Activated T-helper 1 cell treated with anti-CD3 and anti-CD28 coated beads, Interleukin-12 subunit alpha, Interleukin-12 subunit beta, Interleukin-2, Interleukin-4 antibody, amounts not matched to agents 30 ng/mL and 10 ng/mL and 1 ng/mL, durations not matched to agents 14 hours and 24 hours and 36 hours (primary cell): ENCODE measurements around the gene VSIG8. TPM values are rescaled to one million over a fixed set of nuclear protein-coding genes. Genes with fewer than 3 reads are reported as not detected.

Source experiments
- DNase-seq: peaks from one replicate; pipeline ENCODE4 v3.0.0; 2021; ENCODE audit warnings: low spot score
- H3K27ac Mint-ChIP-seq: one replicate; pipeline ENCODE4 v1.8.0; 2021; ENCODE audit warnings: mild to moderate bottlenecking, mixed read lengths
- H3K27me3 Mint-ChIP-seq: one replicate; pipeline ENCODE4 v1.8.0; 2022; ENCODE audit warnings: mild to moderate bottlenecking, moderate library complexity, mixed read lengths; ENCODE audit not compliant: insufficient read depth
- H3K36me3 Mint-ChIP-seq: one replicate; pipeline ENCODE4 v1.8.0; 2021; ENCODE audit warnings: low read depth, mixed read lengths
- H3K4me1 Mint-ChIP-seq: one replicate; pipeline ENCODE4 v1.8.0; 2021; ENCODE audit warnings: low read depth, mixed read lengths
- H3K4me3 Mint-ChIP-seq: one replicate; pipeline ENCODE4 v1.8.0; 2021; ENCODE audit warnings: mild to moderate bottlenecking, moderate library complexity, mixed read lengths
- H3K9me3 Mint-ChIP-seq: one replicate; pipeline ENCODE4 v1.8.0; 2021; ENCODE audit warnings: mixed read lengths
- intact Hi-C: fragments of 100-400 bp; cut with micrococcal nuclease; formaldehyde crosslinking; loops from one replicate; pipeline ENCODE4 v1.15.1; 2024
- total RNA-seq: library from RNA; stranded (reverse); gene quantifications from 2 replicates; pipeline ENCODE4 v1.2.3, GENCODE V29; 2022

Gene VSIG8
- total RNA-seq, 1 donor from 2014 or later, result not detected

GRCh38 chr1:159879977-159880376, 17.5 kb upstream of the VSIG8 start:
- Mint-ChIP-seq H3K36me3 (no peaks in the 10 kb centered on the region), H3K27me3 (peaks cover 6% of the 10 kb centered on the region), H3K27ac (no peak overlapping the region), H3K9me3 (no peaks in the 10 kb centered on the region), H3K4me3 (no peak overlapping the region), H3K4me1 (no peaks in the 10 kb centered on the region)
- DNase-seq, result no peak
- intact Hi-C loops, result no loop called here

DNA sequence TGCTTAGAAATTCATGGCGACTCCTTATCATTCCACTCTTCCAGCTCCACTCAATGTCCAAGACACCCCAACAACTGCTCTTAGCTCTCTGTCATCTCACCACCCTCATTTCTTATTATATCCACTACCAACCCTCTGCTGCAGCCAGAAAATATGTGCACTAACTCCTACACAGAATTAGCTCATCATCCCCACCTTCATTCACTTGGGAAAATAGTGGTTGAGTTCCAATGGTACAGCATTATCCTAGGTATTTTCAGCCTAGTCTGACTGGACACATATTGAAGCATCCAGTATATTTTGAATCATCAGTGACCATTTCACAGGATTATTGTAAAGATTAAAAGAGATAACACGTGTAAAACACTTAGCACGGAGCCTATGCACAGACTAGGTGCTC, 16.7 kb upstream of the VSIG8 start:
- H3K27me3 Mint-ChIP-seq, result peaks cover 3% of the 10 kb centered on the region
- intact Hi-C loops, result no loop called here
- H3K4me1 Mint-ChIP-seq, result no peaks in the 10 kb centered on the region

DNA sequence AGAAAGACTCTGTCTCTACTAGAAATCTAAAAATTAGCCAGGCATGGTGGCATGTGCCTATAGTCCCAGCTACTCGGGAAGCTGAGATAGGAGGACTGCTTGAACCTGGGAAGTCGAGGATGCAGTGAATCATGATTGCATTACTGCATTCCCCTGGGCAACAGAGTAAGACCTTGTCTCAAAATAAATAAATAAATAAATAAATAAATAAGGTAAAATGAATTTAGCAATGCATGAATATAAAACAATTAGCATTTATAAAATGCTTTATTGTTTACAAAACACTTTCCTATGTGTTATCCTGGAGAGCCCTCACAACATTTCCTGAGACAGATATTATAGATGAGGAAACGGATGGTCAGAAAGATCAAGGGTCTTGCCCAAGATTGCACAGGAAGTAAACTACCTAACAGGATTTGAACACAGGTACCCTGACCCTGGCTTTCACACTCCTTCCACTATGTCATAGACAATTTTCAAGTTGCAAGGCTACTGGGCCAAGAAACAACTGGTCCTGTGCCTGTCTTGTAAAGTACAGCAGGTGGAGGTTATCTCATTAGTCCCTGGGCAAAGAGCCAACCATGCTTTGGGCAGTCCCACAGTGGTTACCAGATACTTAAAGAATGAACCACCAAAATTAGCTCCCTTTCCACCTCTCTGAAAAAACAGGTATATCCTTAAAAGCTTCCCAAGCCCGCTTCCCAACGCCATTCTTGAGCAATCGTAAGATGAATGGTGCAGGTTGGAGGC, 15.4 kb upstream of the VSIG8 start:
- no peak for DNase-seq
- H3K27me3 Mint-ChIP-seq, result peaks cover 3% of the 10 kb centered on the region
- no peaks in the 10 kb centered on the region for H3K9me3 Mint-ChIP-seq
- no peak overlapping the region for H3K27ac Mint-ChIP-seq
- no peaks in the 10 kb centered on the region for H3K36me3 Mint-ChIP-seq
- intact Hi-C loops, result no loop called here
- no peaks in the 10 kb centered on the region for H3K4me1 Mint-ChIP-seq
- H3K4me3 Mint-ChIP-seq, result no peak overlapping the region

More for the DNA sequence above, 16.7 kb upstream of the VSIG8 start:
- Mint-ChIP-seq H3K27ac (no peak overlapping the region), H3K36me3 (no peaks in the 10 kb centered on the region), H3K4me3 (no peak overlapping the region), H3K9me3 (no peaks in the 10 kb centered on the region)
- no peak for DNase-seq

DNA sequence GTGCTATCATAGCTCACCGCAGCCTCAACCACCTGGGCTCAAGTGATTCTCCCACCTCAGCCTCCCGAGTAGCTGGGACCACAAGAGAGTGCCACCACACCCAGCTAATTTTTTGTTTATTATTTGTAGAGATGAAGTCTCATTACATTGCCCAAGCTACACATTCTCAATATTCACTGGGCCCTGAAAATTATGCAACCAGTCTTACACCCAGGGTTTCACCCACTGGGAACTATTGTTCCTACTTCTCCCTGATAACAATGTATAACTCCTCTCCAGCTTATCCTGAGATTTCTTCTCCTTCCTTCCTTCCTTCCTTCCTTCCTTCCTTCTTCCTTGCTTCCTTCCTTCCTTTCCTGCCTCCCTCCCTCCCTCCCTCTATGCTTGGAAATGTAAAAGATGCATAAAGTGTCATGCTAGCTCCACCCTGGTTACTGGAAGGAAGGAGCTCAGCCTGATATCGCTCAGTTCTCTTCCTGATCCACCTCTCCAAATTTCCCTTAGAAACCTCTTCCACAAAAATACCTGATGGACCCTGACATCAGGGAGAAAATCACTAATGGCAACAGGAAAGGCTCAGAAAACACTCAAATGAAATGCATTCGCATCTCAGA, 11.2 kb upstream of the VSIG8 start:
- no peaks in the 10 kb centered on the region for H3K36me3 Mint-ChIP-seq
- no peak overlapping the region for H3K4me3 Mint-ChIP-seq
- peaks cover 5% of the 10 kb centered on the region for H3K4me1 Mint-ChIP-seq
- H3K9me3 Mint-ChIP-seq, result no peaks in the 10 kb centered on the region
- no peak overlapping the region for H3K27ac Mint-ChIP-seq
- DNase-seq, result no peak
- H3K27me3 Mint-ChIP-seq, result peaks cover 7% of the 10 kb centered on the region
- intact Hi-C loops, result no loop called here

GRCh38 chr1:159872891-159873290, 10.4 kb upstream of the VSIG8 start:
- H3K4me3 Mint-ChIP-seq, result no peak overlapping the region
- H3K9me3 Mint-ChIP-seq, result no peaks in the 10 kb centered on the region
- H3K4me1 Mint-ChIP-seq, result peaks cover 5% of the 10 kb centered on the region
- DNase-seq, result no peak
- intact Hi-C loops, result no loop called here
- H3K27ac Mint-ChIP-seq, result no peak overlapping the region
- peaks cover 7% of the 10 kb centered on the region for H3K27me3 Mint-ChIP-seq
- no peaks in the 10 kb centered on the region for H3K36me3 Mint-ChIP-seq

GRCh38 chr1:159870704-159871103, 8.2 kb upstream of the VSIG8 start:
- Mint-ChIP-seq H3K4me1 (peaks cover 17% of the 10 kb centered on the region), H3K36me3 (no peaks in the 10 kb centered on the region)

GRCh38 chr1:159869607-159870006, 7.2 kb upstream of the VSIG8 start:
- no peak overlapping the region for H3K4me3 Mint-ChIP-seq
- no peak overlapping the region for H3K27ac Mint-ChIP-seq
- H3K36me3 Mint-ChIP-seq, result no peaks in the 10 kb centered on the region
- H3K4me1 Mint-ChIP-seq, result peaks cover 17% of the 10 kb centered on the region
- intact Hi-C loops, result no loop called here
- DNase-seq, result no peak
- H3K9me3 Mint-ChIP-seq, result no peaks in the 10 kb centered on the region
- peaks cover 16% of the 10 kb centered on the region for H3K27me3 Mint-ChIP-seq

More at GRCh38 chr1:159870704-159871103, 8.2 kb upstream of the VSIG8 start:
- no peaks in the 10 kb centered on the region for H3K9me3 Mint-ChIP-seq
- no peak for DNase-seq
- H3K27ac Mint-ChIP-seq, result no peak overlapping the region
- peaks cover 11% of the 10 kb centered on the region for H3K27me3 Mint-ChIP-seq
- intact Hi-C loops, result no loop called here
- H3K4me3 Mint-ChIP-seq, result no peak overlapping the region

DNA sequence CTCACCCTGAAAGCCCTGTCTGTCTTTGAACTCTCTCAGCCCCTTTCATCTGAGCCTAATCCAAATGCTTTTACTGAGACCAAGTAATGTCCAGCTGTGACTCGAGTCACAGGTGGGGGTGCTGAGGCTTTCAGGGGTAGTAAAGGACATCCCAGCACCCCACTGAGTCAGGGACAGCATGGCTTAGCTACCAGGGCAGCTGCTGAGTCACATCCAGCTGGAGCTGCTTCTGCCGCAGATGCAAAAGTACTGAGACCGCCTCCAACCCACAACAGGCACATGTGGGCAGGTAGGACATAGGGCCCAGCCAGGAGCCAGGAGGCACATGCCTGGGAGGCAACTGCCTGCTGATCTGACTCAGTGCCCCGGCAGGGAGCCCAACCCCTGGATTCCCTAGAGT, 6.7 kb upstream of the VSIG8 start:
- DNase-seq, result no peak
- no peaks in the 10 kb centered on the region for H3K9me3 Mint-ChIP-seq
- H3K4me1 Mint-ChIP-seq, result peaks cover 17% of the 10 kb centered on the region
- peaks cover 19% of the 10 kb centered on the region for H3K27me3 Mint-ChIP-seq
- no peak overlapping the region for H3K27ac Mint-ChIP-seq
- no peaks in the 10 kb centered on the region for H3K36me3 Mint-ChIP-seq
- intact Hi-C loops, result no loop called here
- H3K4me3 Mint-ChIP-seq, result no peak overlapping the region

- DNase-seq, result no peak
- no peak overlapping the region for H3K4me3 Mint-ChIP-seq
- H3K9me3 Mint-ChIP-seq, result no peaks in the 10 kb centered on the region
- H3K27me3 Mint-ChIP-seq, result peaks cover 21% of the 10 kb centered on the region
- peaks cover 17% of the 10 kb centered on the region for H3K4me1 Mint-ChIP-seq
- H3K36me3 Mint-ChIP-seq, result no peaks in the 10 kb centered on the region
- no peak overlapping the region for H3K27ac Mint-ChIP-seq
- intact Hi-C loops, result no loop called here
These were observed 6.3 kb upstream of the VSIG8 start for GRCh38 chr1:159868766-159869165.

GRCh38 chr1:159867664-159868026, 5.2 kb upstream of the VSIG8 start:
- intact Hi-C loops, result no loop called here
- H3K27me3 Mint-ChIP-seq, result peaks cover 21% of the 10 kb centered on the region
- peaks cover 17% of the 10 kb centered on the region for H3K4me1 Mint-ChIP-seq
- H3K36me3 Mint-ChIP-seq, result no peaks in the 10 kb centered on the region
- H3K4me3 Mint-ChIP-seq, result no peak overlapping the region
- H3K9me3 Mint-ChIP-seq, result no peaks in the 10 kb centered on the region
- no peak for DNase-seq
- H3K27ac Mint-ChIP-seq, result no peak overlapping the region

GRCh38 chr1:159866905-159867663, 4.6 kb upstream of the VSIG8 start:
- Mint-ChIP-seq H3K4me1 (peaks cover 17% of the 10 kb centered on the region), H3K27ac (no peak overlapping the region), H3K9me3 (no peaks in the 10 kb centered on the region), H3K27me3 (peaks cover 21% of the 10 kb centered on the region), H3K4me3 (no peak overlapping the region), H3K36me3 (no peaks in the 10 kb centered on the region)
- DNase-seq, result no peak
- intact Hi-C loops, result no loop called here

DNA sequence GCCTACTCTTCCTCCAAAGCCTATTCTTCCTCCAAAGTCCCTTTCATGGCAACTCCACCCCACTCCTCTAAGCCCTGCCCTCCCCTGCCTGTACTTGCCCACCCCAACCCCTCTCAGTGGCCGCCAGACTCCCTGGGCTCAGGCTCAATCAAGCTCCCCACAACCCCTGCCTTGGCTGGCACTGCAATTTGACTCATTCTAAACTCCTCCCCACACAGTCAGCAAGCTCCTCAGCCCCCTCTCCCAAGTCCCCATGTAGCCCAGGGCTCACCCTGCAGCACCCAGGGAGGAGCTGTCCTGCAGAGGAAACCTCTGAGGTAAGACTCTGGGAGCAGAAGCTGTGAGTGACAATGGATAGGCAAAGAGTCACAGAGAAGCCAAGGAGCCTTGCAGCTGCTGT, 3.6 kb upstream of the VSIG8 start:
- DNase-seq, result no peak
- Mint-ChIP-seq H3K4me1 (peaks cover 17% of the 10 kb centered on the region), H3K36me3 (no peaks in the 10 kb centered on the region), H3K4me3 (no peak overlapping the region), H3K27ac (no peak overlapping the region), H3K9me3 (no peaks in the 10 kb centered on the region), H3K27me3 (peaks cover 22% of the 10 kb centered on the region)
- intact Hi-C loops, result no loop called here

DNA sequence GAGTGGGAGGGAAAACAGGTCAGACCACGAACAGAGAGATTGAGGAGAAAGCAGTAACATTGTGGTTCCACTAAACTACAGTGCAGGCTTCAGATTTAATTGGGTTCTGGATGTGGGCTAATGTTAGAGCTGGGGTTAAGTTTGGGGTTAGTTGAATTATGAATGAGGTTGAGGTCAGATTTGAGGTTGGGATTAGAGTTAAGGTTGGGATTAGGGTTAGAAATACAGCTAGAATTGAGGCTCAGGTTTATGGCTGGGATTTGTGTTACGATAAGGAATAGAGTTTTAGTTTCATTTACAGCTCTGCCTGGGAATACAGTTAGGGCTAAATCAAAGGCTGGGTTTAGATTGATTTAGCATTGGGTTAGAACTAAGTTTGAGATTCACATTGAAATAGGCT, 1.8 kb upstream of the VSIG8 start:
- no peak for DNase-seq
- Mint-ChIP-seq H3K4me3 (no peak overlapping the region), H3K9me3 (no peaks in the 10 kb centered on the region), H3K27me3 (peaks cover 23% of the 10 kb centered on the region), H3K36me3 (no peaks in the 10 kb centered on the region), H3K27ac (no peak overlapping the region), H3K4me1 (peaks cover 17% of the 10 kb centered on the region)
- intact Hi-C loops, result no loop called here
